Stimulated activated naive CD4-positive, alpha-beta T cell (primary cell): ENCODE data around the gene SUMF1.

ENCODE experiments used
- DNase-seq, 6 experiments: peaks; one replicate each; lab custom pipeline; 2025; lab: John Stamatoyannopoulos, UW

SUMF1 gene

DNA sequence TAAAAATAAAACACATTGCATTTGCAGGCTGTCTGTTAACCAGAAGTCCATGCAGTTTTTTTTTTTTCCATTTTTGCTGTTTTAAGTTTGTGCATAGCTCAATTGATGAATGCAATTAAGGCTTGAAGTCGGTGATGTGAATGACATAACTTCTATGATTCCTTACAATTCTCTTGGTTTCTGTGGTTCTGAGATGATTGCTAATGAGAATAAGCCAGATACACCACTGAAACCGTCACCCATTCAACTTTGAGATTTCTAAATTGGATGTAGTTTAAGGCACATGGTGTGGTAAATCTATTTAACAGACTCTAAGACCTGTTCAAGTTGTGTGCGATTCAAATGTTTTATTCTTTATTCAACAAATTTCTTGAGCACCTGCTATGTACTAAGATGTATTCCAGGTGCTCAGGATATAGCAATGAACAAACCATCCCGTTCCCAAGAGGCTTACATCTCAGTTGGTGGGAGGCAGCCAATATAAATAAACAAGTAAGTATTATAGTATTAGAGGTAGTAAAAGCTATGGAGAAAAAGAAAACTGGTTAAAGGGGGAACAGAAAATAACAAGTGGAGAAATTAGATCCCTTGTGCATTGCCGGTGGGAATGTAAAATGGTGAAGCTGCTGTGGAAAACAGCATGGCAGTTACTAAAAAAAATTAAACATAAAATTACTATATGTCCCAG, 30.1 kb upstream of the SUMF1 start:
- no peak for DNase-seq

- DNase-seq: no peak
Observed at GRCh38 chr3:4496087-4496452, 29.0 kb upstream of the SUMF1 start.

DNA sequence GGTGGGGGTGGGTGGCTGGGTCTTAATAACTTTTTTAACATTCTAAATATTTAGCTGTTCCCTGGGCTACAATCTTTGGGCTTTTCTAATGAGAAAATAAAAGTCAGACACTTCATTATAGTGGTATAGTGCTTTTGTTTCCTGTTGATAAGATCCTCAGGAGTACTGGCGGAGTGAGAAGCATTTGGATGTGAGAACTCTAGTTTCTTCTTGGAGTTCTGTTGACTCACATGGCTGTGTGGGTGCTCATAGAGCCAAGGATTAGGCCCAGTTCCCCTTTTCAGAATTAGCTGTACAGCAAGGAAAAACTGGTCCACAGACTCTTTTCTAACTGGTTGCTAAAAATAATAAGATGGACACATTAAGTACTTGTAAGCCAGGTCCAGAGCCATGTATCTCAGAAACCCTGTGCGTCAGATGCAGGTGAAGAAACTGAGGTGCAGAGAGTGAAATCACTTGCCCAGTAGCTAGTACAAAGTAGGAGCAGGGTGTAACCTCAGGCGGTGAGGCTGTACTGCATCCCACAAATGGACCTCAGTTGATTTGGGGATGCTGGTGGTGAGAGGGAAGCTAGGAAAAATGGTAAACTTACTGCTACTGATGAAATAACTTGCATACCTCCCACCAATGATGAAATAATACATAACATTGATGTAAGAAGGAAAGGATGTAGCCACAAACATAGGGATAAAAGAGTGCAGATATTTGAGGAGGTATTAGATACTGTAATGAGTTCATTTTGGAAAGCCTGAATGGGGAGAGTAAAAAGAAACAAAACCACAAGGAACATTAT, 28.4 kb upstream of the SUMF1 start:
- no peak for DNase-seq

- DNase-seq: peak in 1 of 6 experiments; percentile 24
Observed at GRCh38 chr3:4494895-4495264, 27.8 kb upstream of the SUMF1 start.

DNA sequence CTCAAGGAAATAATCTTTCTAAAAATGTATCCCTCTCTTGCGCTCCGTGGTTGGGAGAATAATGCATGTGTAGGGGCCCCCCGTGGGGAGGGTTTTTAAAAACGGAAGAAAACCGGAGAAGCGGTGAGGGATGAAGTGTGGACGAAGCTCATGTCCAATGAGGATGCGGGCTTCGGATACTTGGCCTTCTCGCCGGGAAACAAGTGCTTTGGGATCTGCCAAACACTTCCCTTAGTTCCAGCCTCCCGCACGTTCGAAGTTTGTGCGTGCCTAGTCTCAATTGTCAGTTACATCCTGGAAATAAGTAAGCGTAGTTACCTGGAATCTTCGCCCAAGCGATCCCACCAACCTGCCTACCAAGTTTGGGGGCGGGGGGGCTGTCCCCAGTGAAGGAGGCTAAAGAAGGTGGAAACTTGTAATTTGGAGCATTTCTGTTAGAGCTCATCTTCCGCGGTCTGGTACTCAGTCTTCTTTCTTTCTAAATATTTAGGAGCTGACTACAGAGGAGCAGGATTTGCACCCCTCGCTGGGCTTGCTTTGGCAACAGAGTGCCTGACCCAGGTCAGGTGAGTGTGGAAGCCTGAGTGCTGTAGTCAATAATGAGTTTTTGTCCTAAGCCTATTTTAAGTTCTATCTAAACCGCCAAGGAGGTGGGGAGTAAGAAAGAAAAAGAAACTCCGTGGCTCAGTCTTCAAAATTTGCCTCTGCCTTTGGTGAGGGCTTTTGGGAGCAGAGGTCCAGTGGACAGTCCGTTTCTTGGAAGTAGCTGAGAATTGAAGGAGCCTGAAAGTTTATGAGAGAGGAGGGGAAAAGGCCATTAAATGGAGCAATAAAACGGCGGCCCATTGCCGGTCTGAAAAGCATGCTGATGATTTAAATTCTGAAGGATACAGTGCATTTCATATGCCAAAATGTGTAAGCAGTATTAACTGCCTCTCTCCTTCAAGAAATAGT, 27.1 kb upstream of the SUMF1 start:
- DNase-seq: peak in 4 of 6 experiments; percentile 22 to 36 (median 30)

GRCh38 chr3:4493014-4493940, 26.2 kb upstream of the SUMF1 start, which contains the start of gene ITPR1:
TSS of gene ITPR1 (plus strand) at chr3:4493348. CDS start at chr3:4516492, 23,144 bp downstream.
- DNase-seq: peak; percentile 93 to 99 (median 98)

- DNase-seq: peak; percentile 24 to 48 (median 34)
Observed at GRCh38 chr3:4492208-4493013, 25.3 kb upstream of the SUMF1 start.

GRCh38 chr3:4491855-4492207, 24.8 kb upstream of the SUMF1 start:
- DNase-seq: no peak

DNA sequence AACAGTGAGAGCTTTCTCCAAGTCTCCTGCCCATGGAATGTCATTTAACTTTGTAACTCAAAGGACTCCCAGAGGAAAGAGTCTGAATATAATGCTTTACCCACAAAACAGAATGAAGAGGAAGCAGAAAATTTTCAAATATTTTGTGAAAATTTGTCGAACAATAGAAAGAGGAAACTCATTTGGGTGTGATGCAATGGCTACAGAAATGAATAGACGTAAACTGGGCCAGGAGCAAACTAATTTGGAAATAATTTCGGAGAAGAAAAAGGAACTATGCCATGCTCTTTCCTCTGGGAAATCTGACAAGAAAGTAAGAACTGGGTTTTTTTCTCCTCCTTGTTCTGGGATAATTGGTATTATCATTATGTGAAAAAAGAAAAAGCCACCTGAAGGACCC, 11.2 kb upstream of the SUMF1 start:
- DNase-seq: no peak

- no peak for DNase-seq
Observed at GRCh38 chr3:4476496-4476895, 9.4 kb upstream of the SUMF1 start.

DNA sequence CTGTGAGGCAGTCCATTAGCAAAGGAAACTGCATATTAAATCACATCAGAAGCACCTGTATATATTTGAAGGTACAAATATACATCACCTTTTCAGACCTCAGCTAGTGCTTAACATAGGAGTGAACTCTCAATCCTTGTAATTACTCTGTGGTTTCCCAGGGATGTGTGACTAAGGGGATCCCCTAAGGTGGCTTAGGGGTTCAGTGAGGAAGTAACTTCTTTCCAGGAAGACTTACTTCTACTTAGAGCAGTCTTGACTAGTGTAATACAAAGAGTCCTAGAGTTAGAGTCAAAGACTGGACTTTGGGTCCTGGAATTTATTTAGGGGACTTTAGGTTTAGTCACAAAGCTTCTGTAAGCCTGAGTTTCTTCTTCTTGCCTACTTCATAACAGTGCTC, 8.7 kb upstream of the SUMF1 start:
- no peak for DNase-seq

GRCh38 chr3:4474683-4475490, 7.8 kb upstream of the SUMF1 start:
- DNase-seq: no peak

DNA sequence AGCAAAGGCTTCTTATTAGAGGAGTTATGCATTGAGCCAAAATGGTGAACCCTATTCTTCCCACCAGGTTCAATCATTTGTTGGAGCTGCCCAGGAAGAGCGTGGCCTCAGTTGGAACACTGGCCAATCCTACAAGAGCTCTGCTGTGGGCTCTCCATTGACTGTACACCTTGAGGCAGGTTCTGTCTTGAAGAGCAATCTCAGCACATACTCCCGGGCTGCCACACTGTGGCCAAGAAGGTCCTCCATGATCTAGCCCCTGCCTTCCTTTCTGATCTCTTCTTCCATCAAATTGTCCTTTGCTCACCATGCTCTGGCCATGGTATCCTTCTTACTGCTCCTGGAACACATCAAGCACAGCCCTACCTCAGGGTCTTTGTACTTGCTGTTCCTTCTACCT, 5.7 kb upstream of the SUMF1 start:
- no peak for DNase-seq

DNA sequence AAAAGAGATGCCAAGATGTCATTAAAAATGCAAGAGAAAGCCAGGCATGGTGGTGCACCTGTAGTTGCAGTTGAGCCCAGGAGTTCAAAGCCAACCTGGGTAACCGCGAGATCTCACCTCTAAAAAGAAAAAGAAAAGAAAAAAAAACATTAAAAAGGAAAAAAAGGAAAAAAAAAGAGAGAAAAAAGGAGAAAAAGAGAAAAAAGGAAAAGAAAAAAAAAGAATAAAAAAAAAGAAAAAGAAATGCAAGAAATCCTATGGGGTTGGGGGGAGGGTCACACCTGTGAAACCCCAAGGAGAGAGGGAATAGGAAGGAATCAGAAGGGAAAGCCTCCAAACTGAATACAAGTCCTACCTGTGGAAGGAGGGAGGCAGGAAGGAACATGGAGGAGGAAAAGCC, 5.2 kb upstream of the SUMF1 start:
- no peak for DNase-seq

DNA sequence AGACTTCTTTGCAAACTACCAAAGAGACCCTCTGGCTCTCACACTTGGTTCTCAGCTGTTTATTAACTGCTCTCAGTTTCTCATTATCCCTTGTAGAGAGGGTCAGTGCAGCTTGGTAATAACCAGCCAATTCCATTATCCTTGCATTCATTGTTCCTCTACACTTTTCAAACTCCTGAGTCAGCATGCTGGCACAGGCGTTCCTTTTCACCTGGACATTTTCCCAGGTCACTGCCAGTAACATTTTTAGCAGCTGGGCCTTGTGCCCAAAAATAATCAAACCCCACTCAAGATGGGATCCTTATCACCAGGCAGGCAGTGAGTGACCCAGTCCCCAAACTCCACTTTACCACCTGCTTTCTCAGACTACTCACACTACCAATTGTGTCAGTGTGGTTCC, 4.8 kb upstream of the SUMF1 start:
- DNase-seq: no peak

GRCh38 chr3:4467522-4467867, 426 bp upstream of the SUMF1 start:
- no peak for DNase-seq

GRCh38 chr3:4464576-4464975, 2.5 kb downstream of the SUMF1 start:
- no peak for DNase-seq

DNA sequence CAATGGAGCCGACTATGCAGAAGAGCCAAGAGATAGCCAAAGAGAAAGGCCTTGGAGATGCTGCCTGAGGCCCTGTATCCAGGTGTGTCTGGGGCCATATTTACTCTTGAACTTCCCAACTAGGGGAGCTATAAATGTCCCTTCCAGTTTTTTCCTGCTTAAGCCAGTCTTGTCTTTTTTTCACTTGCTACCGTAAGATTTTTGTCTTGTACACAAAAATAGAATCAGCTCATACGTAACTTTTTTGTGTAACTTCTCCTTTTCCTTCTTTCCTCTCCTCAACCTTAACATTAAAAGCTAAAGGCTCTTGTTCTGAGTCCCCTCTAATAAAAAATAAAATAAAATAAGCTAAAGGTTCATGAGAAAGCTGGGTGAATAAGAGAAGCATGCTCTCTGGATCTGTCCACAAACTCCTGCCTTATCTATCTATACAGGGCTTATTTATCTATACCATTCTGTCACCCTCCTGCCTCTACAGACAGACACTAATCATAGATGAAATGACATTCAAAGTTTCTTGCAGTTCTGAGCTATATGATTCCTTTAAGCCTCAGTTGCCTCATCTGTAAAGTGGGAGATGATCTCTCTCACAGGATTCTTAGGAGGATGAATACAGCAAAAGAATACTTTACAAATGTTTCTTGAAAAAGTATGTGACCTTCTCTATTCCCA, 4.6 kb downstream of the SUMF1 start:
- DNase-seq: no peak

DNA sequence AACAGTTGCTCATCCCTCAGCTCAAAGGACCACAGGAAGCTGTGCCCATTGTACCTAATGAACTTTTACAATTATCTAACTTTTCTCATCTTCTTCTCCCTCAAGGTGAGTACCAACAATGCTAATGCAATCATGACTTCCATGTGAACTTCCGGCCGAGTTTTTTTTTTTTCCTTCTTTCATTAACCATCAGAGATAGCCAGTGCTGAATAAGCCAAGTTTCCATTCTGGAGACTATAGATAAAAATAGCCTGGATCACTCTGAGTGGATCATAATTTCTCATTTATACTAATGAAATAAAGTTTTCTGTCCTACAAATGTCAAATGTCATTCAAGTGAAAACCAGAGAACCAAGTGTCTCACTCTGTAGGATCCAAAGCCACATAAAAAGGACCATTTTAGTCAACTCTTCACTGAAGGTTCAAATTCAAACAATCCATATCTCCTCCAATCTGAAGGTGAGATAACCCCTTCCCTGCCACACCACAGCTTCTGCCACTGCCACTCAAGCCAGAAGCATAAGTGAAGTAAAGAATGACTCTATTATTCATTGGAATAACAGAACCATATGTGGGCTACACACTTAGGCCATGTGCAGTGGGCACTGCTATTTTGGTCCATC, 5.5 kb downstream of the SUMF1 start:
- DNase-seq: no peak
